Fibroblast of upper back skin (primary cell): ENCODE data around the gene DPEP2NB.
"Not testable (repeated sequence)": the region's sequence is repeated elsewhere in the genome, so short reads cannot be mapped to it uniquely, and the experiment has no call there.

ENCODE experiments used
- DNase-seq: peaks from one replicate; pipeline ENCODE4 v3.0.0-alpha.2; 2013

DPEP2NB gene

DNA sequence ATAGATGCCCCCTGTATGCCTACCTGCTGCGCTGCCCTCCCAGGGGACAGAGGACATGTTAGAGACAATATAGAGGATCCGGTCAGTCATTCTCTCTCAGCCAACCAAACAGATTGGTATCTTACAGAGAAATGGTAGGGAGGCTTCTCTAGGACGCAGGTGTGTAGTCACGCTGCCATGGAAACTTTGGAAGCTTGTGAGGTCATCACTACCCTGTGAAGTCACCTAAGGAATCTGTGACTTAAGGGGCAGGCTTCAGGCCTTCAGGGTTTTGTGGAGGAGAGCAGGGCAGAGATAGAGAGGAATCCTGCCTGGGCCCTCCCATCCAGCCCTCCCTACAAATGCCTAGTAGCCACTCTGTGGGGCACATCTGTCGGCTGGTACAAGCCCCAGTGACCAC lies at the start of gene DPEP2NB:
TSS of gene DPEP2NB (minus strand) at position 231 of the 400 bp plus-strand sequence. CDS start at position 90, 141 bp downstream.
- no peak for DNase-seq

GRCh38 chr16:68064791-68065365 lies 49.2 kb upstream of the DPEP2NB start:
- DNase-seq = peak; percentile 79

GRCh38 chr16:68062910-68063393 lies 47.2 kb upstream of the DPEP2NB start:
- DNase-seq = no peak

GRCh38 chr16:68061396-68061795 lies 45.7 kb upstream of the DPEP2NB start:
- no peak for DNase-seq

- DNase-seq = no peak
Measured at GRCh38 chr16:68059804-68060203, 44.1 kb upstream of the DPEP2NB start.

GRCh38 chr16:68055395-68055794 lies 39.7 kb upstream of the DPEP2NB start:
- no peak for DNase-seq

DNA sequence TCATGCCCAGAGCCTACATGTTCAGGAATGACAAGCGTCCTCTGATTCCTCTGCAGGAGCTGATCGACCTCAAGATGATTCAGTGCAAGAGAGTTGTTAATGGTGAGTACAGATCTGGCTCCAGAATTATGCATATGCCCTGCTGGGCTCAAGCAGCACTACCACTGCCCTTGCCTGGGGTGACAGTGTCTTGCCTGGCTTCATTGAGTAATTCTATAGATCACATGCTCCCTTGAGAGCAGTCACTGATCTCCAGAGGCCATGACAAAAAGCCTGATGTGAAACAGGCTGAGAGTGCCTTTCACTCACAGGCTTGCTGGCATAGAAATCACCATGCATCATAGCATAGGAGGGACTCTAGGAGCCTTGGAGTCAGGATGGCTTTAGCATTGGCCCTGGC lies 33.7 kb upstream of the DPEP2NB start:
- DNase-seq = no peak

DNA sequence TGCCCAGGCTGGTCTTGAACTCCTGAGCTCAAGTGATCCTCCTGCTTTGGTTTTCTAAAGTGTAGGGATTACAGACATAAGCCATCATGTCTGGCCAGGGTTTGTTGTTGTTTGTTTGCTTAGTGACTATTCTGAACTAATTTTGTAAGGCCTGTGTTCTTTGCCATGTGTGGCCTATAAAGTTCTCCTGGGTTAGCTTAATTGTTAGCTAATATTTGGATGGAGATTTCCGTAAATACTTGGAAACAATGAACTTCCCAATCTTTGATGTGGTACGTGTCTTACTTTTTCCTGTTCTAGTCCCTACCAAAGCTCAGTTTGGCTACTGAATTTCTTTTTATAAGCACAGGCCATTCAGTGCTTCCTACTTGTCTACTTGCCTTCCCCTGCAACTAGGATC lies 32.3 kb upstream of the DPEP2NB start:
- DNase-seq = no peak

DNA sequence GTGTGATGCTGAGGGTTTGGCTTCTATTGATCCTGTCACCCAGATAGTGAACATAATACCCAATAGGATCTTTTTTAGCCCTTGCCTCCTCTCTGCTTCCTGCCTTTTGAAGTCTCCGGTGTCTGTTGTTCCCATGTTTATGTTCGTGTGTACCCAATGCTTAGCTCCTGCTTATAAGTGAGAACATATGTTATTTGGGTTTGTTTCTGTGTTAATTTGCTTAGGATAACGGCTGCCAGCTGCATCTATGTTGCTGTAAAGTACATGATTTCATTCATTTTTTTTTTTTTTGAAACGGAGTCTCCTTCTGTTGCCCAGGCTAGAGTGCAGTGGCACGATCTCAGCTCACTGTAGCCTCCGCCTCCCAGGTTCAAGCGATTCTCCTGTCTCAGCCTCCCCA lies 30.4 kb upstream of the DPEP2NB start:
- no peak for DNase-seq

DNA sequence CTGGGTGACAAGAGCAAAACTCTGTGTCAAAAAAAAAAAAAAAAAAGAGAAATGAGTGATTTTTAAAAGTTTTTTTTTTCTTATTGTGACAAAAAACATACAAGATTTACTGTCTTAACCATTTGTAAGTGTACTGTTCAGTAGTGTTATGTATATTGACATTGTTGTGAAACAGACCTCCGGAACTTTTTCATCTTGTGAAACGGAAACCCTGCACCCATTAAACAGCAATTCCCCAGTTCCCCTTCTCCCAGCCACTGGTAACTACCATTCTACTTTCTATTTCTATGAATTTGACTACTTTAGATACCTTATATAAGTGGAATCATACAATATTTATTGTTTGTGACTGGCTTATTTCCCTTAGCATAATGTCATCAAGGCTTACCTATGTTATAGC lies 26.1 kb upstream of the DPEP2NB start:
- DNase-seq = no peak

DNA sequence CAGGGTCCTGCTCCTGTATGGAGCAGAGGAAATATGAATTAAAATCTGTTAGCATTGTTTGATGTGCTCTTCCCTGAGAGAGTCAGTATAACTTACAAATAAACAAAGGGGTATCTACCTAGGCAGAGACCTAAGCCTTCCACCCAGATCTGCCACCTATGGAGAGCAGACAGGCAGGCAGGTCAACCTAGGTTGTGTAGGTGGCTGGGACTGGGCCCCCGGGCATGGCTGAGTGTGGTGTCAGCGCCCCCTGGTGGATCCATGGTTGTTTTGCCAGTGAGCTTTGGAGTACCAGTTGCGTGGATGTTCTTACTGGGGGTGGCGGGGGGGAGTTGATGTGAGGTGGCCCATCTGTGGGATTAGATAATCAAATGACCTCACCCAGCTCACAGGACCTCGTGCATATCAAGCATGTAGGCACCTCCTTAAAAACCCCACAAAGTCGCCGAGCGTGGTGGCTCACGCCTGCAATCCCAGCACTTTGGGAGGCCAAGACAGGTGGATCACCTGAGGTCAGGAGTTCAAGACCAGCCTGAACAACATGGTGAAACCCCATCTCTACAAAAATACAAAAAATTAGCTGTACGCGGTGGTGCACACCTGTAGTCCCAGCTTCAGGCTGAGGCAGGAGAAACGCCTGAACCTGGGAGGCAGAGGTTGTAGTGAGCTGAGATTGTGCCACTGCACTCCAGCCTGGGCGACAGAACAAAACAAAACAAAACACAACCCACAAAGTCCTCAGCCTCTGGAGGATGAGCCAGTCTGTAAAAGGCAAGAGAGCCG lies 25.0 kb upstream of the DPEP2NB start:
- DNase-seq = peak; percentile 45

GRCh38 chr16:68037841-68038597 lies 22.3 kb upstream of the DPEP2NB start:
- no peak for DNase-seq

- DNase-seq = no peak
Measured at GRCh38 chr16:68035227-68035626, 19.5 kb upstream of the DPEP2NB start.

DNA sequence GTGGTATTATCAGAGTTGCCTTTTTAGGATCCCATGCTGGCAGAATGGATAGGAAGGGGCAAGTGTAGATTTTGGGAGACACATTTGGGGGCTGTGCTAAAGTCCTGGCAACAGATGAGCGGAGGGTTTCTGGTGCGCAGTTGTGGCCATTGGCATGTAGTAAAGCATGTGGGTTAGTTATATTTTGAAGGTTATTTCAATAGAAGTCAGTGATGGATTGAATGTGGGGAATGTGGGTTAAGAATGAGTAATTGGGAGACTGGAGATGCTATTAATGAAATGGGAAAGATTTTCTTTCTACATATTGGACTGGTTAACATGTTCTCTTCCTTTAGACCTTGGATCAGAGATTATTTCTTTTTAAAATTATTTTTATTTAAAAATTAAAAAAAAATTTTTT lies 17.4 kb upstream of the DPEP2NB start:
- no peak for DNase-seq

GRCh38 chr16:68031951-68032350 lies 16.2 kb upstream of the DPEP2NB start:
- no peak for DNase-seq

- DNase-seq = not testable (repeated sequence)
Measured at GRCh38 chr16:68030108-68030507, 14.4 kb upstream of the DPEP2NB start.

- no peak for DNase-seq
Measured at GRCh38 chr16:68028996-68029395, 13.3 kb upstream of the DPEP2NB start.

DNA sequence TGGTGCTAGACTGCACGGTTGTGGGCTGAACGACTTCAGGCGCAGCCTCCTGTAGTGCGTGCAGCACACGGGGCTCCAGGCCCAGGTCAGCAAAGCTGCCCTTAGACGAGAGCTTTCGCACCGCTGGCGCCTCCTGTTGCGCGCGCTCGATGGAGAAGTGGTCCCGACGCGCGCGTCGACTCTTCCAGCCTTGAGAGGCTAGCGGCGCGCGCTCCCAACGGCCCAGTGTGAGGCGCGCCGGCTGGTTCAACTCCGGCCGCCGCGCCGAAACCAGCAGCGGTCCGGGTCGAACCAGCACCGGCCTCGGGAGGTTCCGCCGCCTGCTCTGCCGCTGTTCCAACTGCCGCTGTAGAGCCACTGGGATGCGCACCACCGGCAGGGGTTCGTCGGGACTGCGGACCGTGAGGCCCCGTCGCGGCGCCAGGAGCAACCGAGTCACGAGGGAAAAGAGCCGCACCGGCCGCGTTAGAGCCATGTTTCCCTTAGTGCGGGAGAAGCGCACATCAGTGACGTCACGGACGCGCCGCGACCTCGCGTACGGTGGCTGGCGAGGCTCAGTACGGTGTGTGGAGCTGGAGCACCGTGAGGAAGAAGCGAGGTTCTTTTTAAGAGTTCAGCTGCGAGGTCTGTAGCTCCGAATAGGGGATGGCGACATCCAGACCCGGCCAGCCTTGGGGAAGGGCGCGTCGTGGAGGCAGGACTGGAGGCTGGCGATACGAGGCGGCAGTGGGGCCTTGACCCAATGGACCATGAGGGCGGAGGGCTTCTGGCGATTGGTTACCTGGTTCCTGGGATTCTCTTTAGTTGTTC lies 7.2 kb upstream of the DPEP2NB start, which contains the start of the genes DDX28 and DUS2:
TSS of gene DDX28 (minus strand) at position 505 of the 810 bp plus-strand sequence. CDS start at position 475, 30 bp downstream.
TSS of gene DUS2 (plus strand) at position 557 of the 810 bp plus-strand sequence. CDS start 14,740 bp downstream, outside the sequence.
- peak; percentile 88 for DNase-seq

GRCh38 chr16:68022278-68022727 lies 6.6 kb upstream of the DPEP2NB start:
- DNase-seq = no peak

- DNase-seq = no peak
Measured at GRCh38 chr16:68021490-68021889, 5.8 kb upstream of the DPEP2NB start.

GRCh38 chr16:68019167-68019680 lies 3.5 kb upstream of the DPEP2NB start:
- DNase-seq = no peak

DNA sequence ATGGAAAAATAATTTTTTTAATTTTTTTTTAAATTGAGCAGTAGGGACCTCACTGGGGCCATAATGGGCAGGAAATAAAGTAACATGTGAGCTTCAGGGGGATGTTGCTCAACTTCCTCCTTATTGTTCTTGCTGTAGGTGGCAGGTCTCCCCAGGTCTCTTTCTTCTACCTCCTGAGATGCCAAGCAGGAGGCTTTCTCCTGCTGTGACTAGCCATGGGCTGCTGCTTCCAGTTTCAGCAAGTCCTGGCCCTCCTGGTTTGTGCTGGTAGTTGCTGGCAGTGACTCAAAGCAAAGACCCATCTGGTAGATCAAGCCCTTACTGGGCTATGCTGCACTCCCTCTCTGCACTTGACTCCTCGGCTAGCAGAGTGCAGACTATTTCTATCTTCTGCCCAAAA lies 2.3 kb downstream of the DPEP2NB start:
- no peak for DNase-seq
